ENCODE data around the gene KANK3. TPM values are rescaled to one million over a fixed set of nuclear protein-coding genes. Genes with fewer than 3 reads are reported as not detected.

The KANK3 gene
- total RNA-seq, 1 experiment from 2014 or later: 0.37 TPM

GRCh38 chr19:8307965-8308866 is 34.8 kb downstream of the KANK3 start, which contains the start of gene CD320:
TSS of gene CD320 (minus strand) at chr19:8308358. CDS start at chr19:8308290, 68 bp downstream.
- Histone ChIP-seq H3K4me2 (peak within 1 kb of the TSS; percentile 90), H3K4me1 (replicated peaks; ENCODE audit: insufficient read depth) (peaks cover 44% of the 10 kb centered on the region)
- POLR2A ChIA-PET (ENCODE audit: unreplicated experiment): interaction anchor here (0.5 to 0.6 kb wide), 2 partner anchors 14 to 364 kb away, joined by 3 to 5 read pairs; no protein-coding TSS in a partner anchor

GRCh38 chr19:8307400-8307964 is 35.6 kb downstream of the KANK3 start:
- CTCF ChIA-PET: no interaction called here
- no peaks in the 10 kb centered on the region for H4K20me1 ChIP-seq (ENCODE audit: insufficient read depth)
- no peak overlapping the region for H3K27ac ChIP-seq
- peak overlapping the region; percentile 61 for H3K4me3 ChIP-seq
- POLR2A ChIA-PET (ENCODE audit: unreplicated experiment): interaction anchor here (0.5 kb wide), 1 partner anchor 363 kb away, joined by 5 read pairs; no protein-coding TSS in a partner anchor
- intact Hi-C loops (cut with micrococcal nuclease; ENCODE audit: unreplicated experiment): no loop called here
- TSS peak; percentile 27 for BruUV-seq (replicated peaks)
- H3F3A ChIP-seq (ENCODE audit: insufficient read depth, low read depth): peaks cover 36% of the 10 kb centered on the region; the same call in 1 of the 2 replicates
- peaks cover 42% of the 10 kb centered on the region for H3K4me1 ChIP-seq (replicated peaks; ENCODE audit: insufficient read depth)
- peak overlapping the region; percentile 90 for H3K4me2 ChIP-seq
- H3K27me3 ChIP-seq (ENCODE audit: insufficient read depth, low read depth): no peaks in the 10 kb centered on the region
- DNase-seq: peak in 1 of 2 experiments; percentile 23
- peaks cover 14% of the 10 kb centered on the region for H3K79me2 ChIP-seq (ENCODE audit: low read depth)
- TF ChIP-seq CTCF (conservative IDR thresholded peaks at IDR 0.05) (no peak), EZH2 (IDR thresholded peaks at IDR 0.05; ENCODE audit: low read depth) (no peak)
- H3K36me3 ChIP-seq (ENCODE audit: low read depth): 0 out of 2 replicates have a peak, but pooled peaks cover 5% of the 10 kb centered on the region
- peak overlapping the region; percentile 69 for H2AFZ ChIP-seq
- H3K9me2 ChIP-seq (ENCODE audit: insufficient read depth): no peaks in the 10 kb centered on the region
- no peaks in the 10 kb centered on the region for H3K9me3 ChIP-seq (ENCODE audit: insufficient read depth, low read depth)

More at GRCh38 chr19:8307965-8308866, 34.8 kb downstream of the KANK3 start, which contains the start of gene CD320:
- TSS peak; percentile 29 for BruUV-seq (replicated peaks)
- H4K20me1 ChIP-seq (ENCODE audit: insufficient read depth): no peaks in the 10 kb centered on the region
- no peaks in the 10 kb centered on the region for H3K9me2 ChIP-seq (ENCODE audit: insufficient read depth)
- peak within 1 kb of the TSS; percentile 37 for H3K27ac ChIP-seq
- TF ChIP-seq CTCF (conservative IDR thresholded peaks at IDR 0.05) (no peak), EZH2 (IDR thresholded peaks at IDR 0.05; ENCODE audit: low read depth) (no peak)
- CTCF ChIA-PET: no interaction called here
- peak within 1 kb of the TSS; percentile 61 for H3K4me3 ChIP-seq
- H3F3A ChIP-seq (ENCODE audit: insufficient read depth, low read depth): peaks cover 38% of the 10 kb centered on the region; the same call in 1 of the 2 replicates
- no peaks in the 10 kb centered on the region for H3K27me3 ChIP-seq (ENCODE audit: insufficient read depth, low read depth)
- peak within 1 kb of the TSS; percentile 69 for H2AFZ ChIP-seq
- intact Hi-C loops (cut with micrococcal nuclease; ENCODE audit: unreplicated experiment): no loop called here
- H3K9me3 ChIP-seq (ENCODE audit: insufficient read depth, low read depth): no peaks in the 10 kb centered on the region
- H3K79me2 ChIP-seq (ENCODE audit: low read depth): peaks cover 14% of the 10 kb centered on the region
- DNase-seq: peak; percentile 78 to 89
- H3K36me3 ChIP-seq (ENCODE audit: low read depth): 0 out of 2 replicates have a peak, but pooled peaks cover 5% of the 10 kb centered on the region

DNA sequence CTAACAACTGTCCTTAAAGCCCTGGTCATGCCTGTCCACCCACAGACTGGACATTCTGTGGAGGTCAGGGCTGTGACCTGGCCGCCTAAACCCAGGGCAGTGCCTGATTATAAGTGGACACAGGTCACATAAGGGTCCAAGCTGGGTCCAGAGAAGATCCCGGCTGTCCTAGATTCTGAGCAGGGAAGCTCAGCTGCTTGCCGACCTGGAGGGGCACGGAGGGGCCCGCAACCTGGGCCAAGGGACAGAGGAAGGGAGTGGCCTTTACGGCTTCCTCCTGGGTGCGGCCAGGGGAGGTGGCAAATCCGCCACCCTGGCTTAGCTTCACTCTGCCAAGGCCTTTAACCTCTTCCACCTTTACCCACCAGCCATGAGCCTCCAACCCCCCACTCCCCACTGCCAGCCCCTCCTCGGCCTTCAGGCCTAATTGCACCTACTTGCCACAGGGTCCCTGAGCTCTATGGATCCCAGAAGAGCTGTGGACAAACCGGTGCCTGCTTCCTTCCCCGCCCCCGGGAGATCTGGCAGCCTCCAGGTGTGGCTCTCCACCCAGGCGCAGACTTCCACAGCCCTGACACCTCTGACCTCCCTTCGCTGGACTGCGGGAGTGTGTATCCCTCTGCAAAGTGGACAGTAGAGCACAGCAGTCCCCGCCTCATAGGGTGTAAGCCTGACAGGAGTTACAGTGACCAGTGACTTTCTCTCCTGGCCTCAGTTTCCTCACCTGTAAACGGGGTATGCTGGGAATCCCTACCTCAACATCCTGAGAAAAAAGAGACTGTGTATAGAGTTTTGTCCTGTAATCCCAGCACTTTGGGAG is 36.6 kb downstream of the KANK3 start:
- ChIA-PET POLR2A (ENCODE audit: unreplicated experiment) (no interaction called here), CTCF (no interaction called here)
- Histone ChIP-seq H3K4me3 (no peak overlapping the region; the same call in 1 of the 2 replicates), H3K27me3 (ENCODE audit: insufficient read depth, low read depth) (no peaks in the 10 kb centered on the region), H3K36me3 (ENCODE audit: low read depth) (0 out of 2 replicates have a peak, but pooled peaks cover 5% of the 10 kb centered on the region), H3K79me2 (ENCODE audit: low read depth) (peaks cover 14% of the 10 kb centered on the region), H3K4me2 (peak overlapping the region; percentile 90; the same call in 1 of the 2 replicates), H3F3A (ENCODE audit: insufficient read depth, low read depth) (peaks cover 33% of the 10 kb centered on the region; the same call in 1 of the 2 replicates), H3K9me3 (ENCODE audit: insufficient read depth, low read depth) (no peaks in the 10 kb centered on the region), H3K27ac (no peak overlapping the region), H3K9me2 (ENCODE audit: insufficient read depth) (no peaks in the 10 kb centered on the region), H2AFZ (no peak overlapping the region), H4K20me1 (ENCODE audit: insufficient read depth) (no peaks in the 10 kb centered on the region), H3K4me1 (replicated peaks; ENCODE audit: insufficient read depth) (peaks cover 31% of the 10 kb centered on the region)
- peak in 1 of 2 experiments; percentile 31 for DNase-seq
- no TSS peak for BruUV-seq (replicated peaks)
- intact Hi-C loops (cut with micrococcal nuclease; ENCODE audit: unreplicated experiment): no loop called here
- no peak for TF ChIP-seq CTCF (conservative IDR thresholded peaks at IDR 0.05)
- TF ChIP-seq EZH2 (IDR thresholded peaks at IDR 0.05; ENCODE audit: low read depth): no peak

Measured in PC-9 (cell line).